A549 (cell line): Measurements from ENCODE around the gene CMTM1. TPM values are rescaled to one million over a fixed set of nuclear protein-coding genes. Genes with fewer than 3 reads are reported as not detected.

Experiments used
- ATAC-seq, 2 experiments: fragments of 200-7000 bp in 1 of 2; fragments of >200 bp in 1 of 2; cut with Nextera tagmentation in 1 of 2; cut with Tn5 transposase in 1 of 2; 3 replicates each; pipeline versions ENCODE4 v1.8.0 to v1.9.1; 2018 to 2020; ENCODE audit warnings: mild to moderate bottlenecking in 1 of 2, moderate library complexity in 1 of 2
- CTCF ChIA-PET: fragments of 300-600 bp; sonication (Branson Sonifier 250); formaldehyde crosslinking; extraction: SDS; loops from one replicate; lab custom pipeline; 2021; ENCODE audit warnings: antibody characterized with exemption, inconsistent platforms; lab: Yijun Ruan, JAX
- POLR2A ChIA-PET: fragments of 350-600 bp; formaldehyde crosslinking; extraction: SDS; loops from one replicate; lab custom pipeline; 2021; ENCODE audit warnings: antibody characterized with exemption, inconsistent platforms; lab: Yijun Ruan, JAX
- DNase-seq, 2 experiments: peaks; one replicate each; pipeline versions ENCODE4 v3.0.0 to v3.0.0-alpha.2; 2011 to 2016; ENCODE audit warnings: low read depth in 1 of 2, low spot score in 1 of 2
- FAIRE-seq: peaks from 2 replicates; lab custom pipeline; 2011; peaks lifted over from hg19 to GRCh38; lab: Jason Lieb, UNC
- H3K27ac ChIP-seq, 2 experiments: fragments of >200 bp; sonication (Bioruptor Twin); formaldehyde crosslinking; 3 replicates each; pipeline ENCODE4 v1.5.1; 2016 to 2017
- H3K4me1 ChIP-seq: fragments of >200 bp; sonication (Bioruptor Twin); formaldehyde crosslinking; 3 replicates; pipeline ENCODE4 v1.6.1; 2016
- H3K4me2 ChIP-seq: fragments of >200 bp; sonication (Bioruptor Twin); formaldehyde crosslinking; 3 replicates; pipeline ENCODE4 v1.6.1; 2016
- H3K4me3 ChIP-seq: fragments of >200 bp; sonication (Bioruptor Twin); formaldehyde crosslinking; 3 replicates; pipeline ENCODE4 v1.5.1; 2016
- H3K9me3 ChIP-seq: fragments of >200 bp; sonication (Bioruptor Twin); formaldehyde crosslinking; 3 replicates; pipeline ENCODE4 v1.6.1; 2016
- ATOH8 ChIP-seq: fragments of 250-450 bp; sonication (Bioruptor Pico); IDR thresholded peaks from 2 replicates; pipeline ENCODE4 v1.5.0; 2020; ENCODE audit warnings: low read depth, mild to moderate bottlenecking, moderate library complexity
- CEBPB ChIP-seq, 2 experiments: fragments of >200 bp in 1 of 2; sonication (Bioruptor Twin) in 1 of 2; formaldehyde crosslinking in 1 of 2; IDR thresholded peaks; 2 replicates each; pipeline ENCODE4 v1.6.1; 2012 to 2016
- FOSB ChIP-seq: fragments of 250-450 bp; sonication (Bioruptor Pico); IDR thresholded peaks from 2 replicates; pipeline ENCODE4 v1.5.0; 2020; ENCODE audit warnings: mild to moderate bottlenecking, moderate library complexity
- HOXA7 ChIP-seq: fragments of 250-450 bp; sonication (Bioruptor Pico); IDR thresholded peaks from 2 replicates; pipeline ENCODE4 v1.5.0; 2020; ENCODE audit warnings: mild to moderate bottlenecking, moderate library complexity
- KDM5A ChIP-seq: fragments of 200-600 bp; sonication (generic); IDR thresholded peaks from 2 replicates; pipeline ENCODE4 v1.6.1; 2016; ENCODE audit warnings: antibody characterized with exemption, mild to moderate bottlenecking
- PBX3 ChIP-seq: IDR thresholded peaks from 2 replicates; pipeline ENCODE4 v1.6.1; 2012
- RAD21 ChIP-seq, 2 experiments: fragments of >200 bp in 1 of 2; sonication (Bioruptor Twin) in 1 of 2; formaldehyde crosslinking in 1 of 2; IDR thresholded peaks in 1 of 2; conservative IDR thresholded peaks in 1 of 2; 2 replicates in 1 of 2; 3 replicates in 1 of 2; pipeline ENCODE4 v1.6.1; 2012 to 2018; ENCODE audit warnings: inconsistent platforms in 1 of 2
- RCOR1 ChIP-seq: fragments of 150-350 bp; IDR thresholded peaks from 2 replicates; pipeline ENCODE4 v1.6.1; 2014; ENCODE audit warnings: antibody characterized with exemption, low read length, low read depth
- SREBF2 ChIP-seq: fragments of 450-650 bp; IDR thresholded peaks from 2 replicates; pipeline ENCODE4 v1.6.1; 2014; ENCODE audit warnings: mild to moderate bottlenecking, moderate library complexity
- TFCP2L1 ChIP-seq: fragments of 250-450 bp; sonication (Bioruptor Pico); IDR thresholded peaks from 2 replicates; pipeline ENCODE4 v1.5.0; 2021; ENCODE audit warnings: mild to moderate bottlenecking
- TP53 ChIP-seq: fragments of 250-450 bp; sonication (Bioruptor Pico); IDR thresholded peaks from 2 replicates; pipeline ENCODE4 v1.5.0; 2021; ENCODE audit warnings: mild to moderate bottlenecking, moderate library complexity
- ZNF302 ChIP-seq: fragments of 250-450 bp; sonication (Bioruptor Pico); IDR thresholded peaks from 2 replicates; pipeline ENCODE4 v1.9.0; 2021; ENCODE audit warnings: inconsistent platforms, mild to moderate bottlenecking, moderate library complexity
- WGBS: methylation state at CpG from one replicate; pipeline ENCODE4 v1.1.6; 2017; ENCODE audit errors: missing lambda C conversion rate; 5-methylcytosine and 5-hydroxymethylcytosine counted together
- polyA plus RNA-seq, 4 experiments: library from polyadenylated mRNA; depleted of rRNA in 3 of 4; stranded (reverse); fragments of >200 nt; fragmentation: RNase III in 1 of 4; extraction: RNeasy Plus Mini Kit Qiagen cat#74134 plus additional on column Dnase treatment in 1 of 4; gene quantifications; 2 replicates in 3 of 4; 3 replicates in 1 of 4; pipeline ENCODE4 v1.2.3, GENCODE V29; 2011 to 2017
- TF ChIP-seq, protein P1 (sequence below): fragments of >200 bp; sonication (Bioruptor Twin); formaldehyde crosslinking; IDR thresholded peaks from 2 replicates; pipeline ENCODE4 v1.6.1; 2016
- TF ChIP-seq, protein P2 (sequence below): fragments of 200-600 bp; sonication (generic); IDR thresholded peaks from 2 replicates; pipeline ENCODE4 v1.6.1; 2016; ENCODE audit warnings: antibody characterized with exemption, mild to moderate bottlenecking, moderate library complexity
- TF ChIP-seq, protein P3 (sequence below): IDR thresholded peaks from 2 replicates; pipeline ENCODE4 v1.6.1; 2012
- TF ChIP-seq, protein P4 (sequence below): fragments of 250-450 bp; sonication (Bioruptor Pico); IDR thresholded peaks from 2 replicates; pipeline ENCODE4 v1.5.0; 2021; ENCODE audit warnings: mild to moderate bottlenecking, moderate library complexity, borderline replicate concordance

CMTM1 gene
- polyA plus RNA-seq, 2 of the 4 experiments (the other 2 are of a cell fraction) = 1.3 to 1.9 TPM

- ChIA-PET CTCF (interaction anchor here (1.1 to 3.2 kb wide), 8 partner anchors 12 to 256 kb away, joined by 3 to 13 read pairs (median 4); partner anchors contain the start of gene NAE1), POLR2A (interaction anchor here (1.1 kb wide), 1 partner anchor 22 kb away, joined by 3 read pairs; the partner anchor contains the start of gene CKLF)
- Histone ChIP-seq H3K4me1 (peaks cover 12% of the 10 kb centered on the region), H3K4me2 (no peak overlapping the region), H3K27ac (no peak overlapping the region), H3K9me3 (no peaks in the 10 kb centered on the region)
- 95% methylated on average over 3 of the region's 3 CpGs for WGBS
- TF ChIP-seq RAD21 (conservative IDR thresholded peaks at IDR 0.05 in 1 of 2, IDR thresholded peaks at IDR 0.05 in 1 of 2) = no peak
- no peak for TF ChIP-seq KDM5A
- TF ChIP-seq PBX3 = no peak
- TF ChIP-seq, protein P1, sequence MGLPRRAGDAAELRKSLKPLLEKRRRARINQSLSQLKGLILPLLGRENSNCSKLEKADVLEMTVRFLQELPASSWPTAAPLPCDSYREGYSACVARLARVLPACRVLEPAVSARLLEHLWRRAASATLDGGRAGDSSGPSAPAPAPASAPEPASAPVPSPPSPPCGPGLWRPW = no peak
- TF ChIP-seq, protein P2, sequence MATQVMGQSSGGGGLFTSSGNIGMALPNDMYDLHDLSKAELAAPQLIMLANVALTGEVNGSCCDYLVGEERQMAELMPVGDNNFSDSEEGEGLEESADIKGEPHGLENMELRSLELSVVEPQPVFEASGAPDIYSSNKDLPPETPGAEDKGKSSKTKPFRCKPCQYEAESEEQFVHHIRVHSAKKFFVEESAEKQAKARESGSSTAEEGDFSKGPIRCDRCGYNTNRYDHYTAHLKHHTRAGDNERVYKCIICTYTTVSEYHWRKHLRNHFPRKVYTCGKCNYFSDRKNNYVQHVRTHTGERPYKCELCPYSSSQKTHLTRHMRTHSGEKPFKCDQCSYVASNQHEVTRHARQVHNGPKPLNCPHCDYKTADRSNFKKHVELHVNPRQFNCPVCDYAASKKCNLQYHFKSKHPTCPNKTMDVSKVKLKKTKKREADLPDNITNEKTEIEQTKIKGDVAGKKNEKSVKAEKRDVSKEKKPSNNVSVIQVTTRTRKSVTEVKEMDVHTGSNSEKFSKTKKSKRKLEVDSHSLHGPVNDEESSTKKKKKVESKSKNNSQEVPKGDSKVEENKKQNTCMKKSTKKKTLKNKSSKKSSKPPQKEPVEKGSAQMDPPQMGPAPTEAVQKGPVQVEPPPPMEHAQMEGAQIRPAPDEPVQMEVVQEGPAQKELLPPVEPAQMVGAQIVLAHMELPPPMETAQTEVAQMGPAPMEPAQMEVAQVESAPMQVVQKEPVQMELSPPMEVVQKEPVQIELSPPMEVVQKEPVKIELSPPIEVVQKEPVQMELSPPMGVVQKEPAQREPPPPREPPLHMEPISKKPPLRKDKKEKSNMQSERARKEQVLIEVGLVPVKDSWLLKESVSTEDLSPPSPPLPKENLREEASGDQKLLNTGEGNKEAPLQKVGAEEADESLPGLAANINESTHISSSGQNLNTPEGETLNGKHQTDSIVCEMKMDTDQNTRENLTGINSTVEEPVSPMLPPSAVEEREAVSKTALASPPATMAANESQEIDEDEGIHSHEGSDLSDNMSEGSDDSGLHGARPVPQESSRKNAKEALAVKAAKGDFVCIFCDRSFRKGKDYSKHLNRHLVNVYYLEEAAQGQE = no peak
- TF ChIP-seq SREBF2 = no peak
- no peak for TF ChIP-seq FOSB (CRISPR knock-in tag)
- no peak for TF ChIP-seq HOXA7 (CRISPR knock-in tag)
- TF ChIP-seq, protein P3, sequence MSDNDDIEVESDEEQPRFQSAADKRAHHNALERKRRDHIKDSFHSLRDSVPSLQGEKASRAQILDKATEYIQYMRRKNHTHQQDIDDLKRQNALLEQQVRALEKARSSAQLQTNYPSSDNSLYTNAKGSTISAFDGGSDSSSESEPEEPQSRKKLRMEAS = no peak
- TF ChIP-seq TFCP2L1 (CRISPR knock-in tag) = no peak
- no peak for TF ChIP-seq ZNF302 (CRISPR knock-in tag)
- TF ChIP-seq RCOR1 = no peak
- no peak for TF ChIP-seq ATOH8 (CRISPR knock-in tag)
- TF ChIP-seq TP53 (CRISPR knock-in tag) = no peak
- no peak for TF ChIP-seq CEBPB (IDR thresholded peaks at IDR 0.05)
- TF ChIP-seq, all 56 proteins: peak for 0
- ATAC-seq (no peak), DNase-seq (no peak), FAIRE-seq (no peak)
- H3K4me3 ChIP-seq = no peak overlapping the region
Observed at GRCh38 chr16:66574531-66574930, 8.3 kb downstream of the CMTM1 start.

GRCh38 chr16:66575060-66575459 is 8.8 kb downstream of the CMTM1 start:
- Histone ChIP-seq H3K4me1 (peaks cover 7% of the 10 kb centered on the region), H3K9me3 (no peaks in the 10 kb centered on the region), H3K4me3 (no peak overlapping the region), H3K4me2 (no peak overlapping the region), H3K27ac (no peak overlapping the region)
- no peak for DNase-seq
- FAIRE-seq = no peak
- POLR2A ChIA-PET = interaction anchor here (1.1 kb wide), 1 partner anchor 23 kb away, joined by 3 read pairs; the partner anchor contains the start of gene CKLF
- ATAC-seq = no peak
- TF ChIP-seq HOXA7 (CRISPR knock-in tag) = no peak
- TF ChIP-seq, protein P4, sequence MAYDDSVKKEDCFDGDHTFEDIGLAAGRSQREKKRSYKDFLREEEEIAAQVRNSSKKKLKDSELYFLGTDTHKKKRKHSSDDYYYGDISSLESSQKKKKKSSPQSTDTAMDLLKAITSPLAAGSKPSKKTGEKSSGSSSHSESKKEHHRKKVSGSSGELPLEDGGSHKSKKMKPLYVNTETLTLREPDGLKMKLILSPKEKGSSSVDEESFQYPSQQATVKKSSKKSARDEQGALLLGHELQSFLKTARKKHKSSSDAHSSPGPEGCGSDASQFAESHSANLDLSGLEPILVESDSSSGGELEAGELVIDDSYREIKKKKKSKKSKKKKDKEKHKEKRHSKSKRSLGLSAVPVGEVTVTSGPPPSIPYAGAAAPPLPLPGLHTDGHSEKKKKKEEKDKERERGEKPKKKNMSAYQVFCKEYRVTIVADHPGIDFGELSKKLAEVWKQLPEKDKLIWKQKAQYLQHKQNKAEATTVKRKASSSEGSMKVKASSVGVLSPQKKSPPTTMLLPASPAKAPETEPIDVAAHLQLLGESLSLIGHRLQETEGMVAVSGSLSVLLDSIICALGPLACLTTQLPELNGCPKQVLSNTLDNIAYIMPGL (CRISPR knock-in tag) = no peak
- WGBS = 87% methylated on average over 3 of the region's 3 CpGs
- CTCF ChIA-PET = interaction anchor here (1.1 to 3.2 kb wide), 7 partner anchors 12 to 256 kb away, joined by 3 to 13 read pairs (median 4); partner anchors contain the start of gene NAE1
